Natural killer cell treated with Interleukin-12 subunit alpha and Interleukin-12 subunit beta and Interleukin-15 and Interleukin-18, amount 100 ng/mL, for 72 hours (primary cell): ENCODE data around the gene COL20A1. TPM values are rescaled to one million over a fixed set of nuclear protein-coding genes. Genes with fewer than 3 reads are reported as not detected.
"Not testable (repeated sequence)": the region's sequence is repeated elsewhere in the genome, so short reads cannot be mapped to it uniquely, and the experiment has no call there.

Experiments
- ATAC-seq, 2 donors: fragments of 150-1000 bp; cut with Tn5 transposase in 1 of 2; sonication (Bioruptor Pico), chemical (Tn5 transposase) in 1 of 2; 2 replicates each; pipeline ENCODE4 v1.10.0; 2021
- DNase-seq: peaks from one replicate; pipeline ENCODE4 v3.0.0; 2022; ENCODE audit warnings: low spot score
- H3K27ac Mint-ChIP-seq, 2 donors: 1 replicate in 1 of 2; 2 replicates in 1 of 2; pipeline ENCODE4 v1.8.0; 2022; ENCODE audit warnings: mixed read lengths in 2 of 2, mild to moderate bottlenecking in 1 of 2, moderate library complexity in 1 of 2
- H3K27me3 Mint-ChIP-seq, 2 donors: 1 replicate in 1 of 2; 2 replicates in 1 of 2; pipeline ENCODE4 v1.8.0; 2022; ENCODE audit warnings: mixed read lengths in 2 of 2
- H3K36me3 Mint-ChIP-seq: one replicate; pipeline ENCODE4 v1.8.0; 2022; ENCODE audit warnings: mixed read lengths
- H3K4me1 Mint-ChIP-seq, 2 donors: 1 replicate in 1 of 2; 2 replicates in 1 of 2; pipeline ENCODE4 v1.8.0; 2022; ENCODE audit warnings: low read depth in 2 of 2, mixed read lengths in 2 of 2, mild to moderate bottlenecking in 1 of 2
- H3K4me3 Mint-ChIP-seq: one replicate; pipeline ENCODE4 v1.8.0; 2022; ENCODE audit warnings: mixed read lengths
- H3K9me3 Mint-ChIP-seq: 2 replicates; pipeline ENCODE4 v1.8.0; 2022; ENCODE audit warnings: mixed read lengths
- total RNA-seq, 2 donors: library from RNA; stranded (reverse); gene quantifications; one replicate each; pipeline ENCODE4 v1.2.3, GENCODE V29; 2022

COL20A1 gene
- total RNA-seq, 2 donors from 2014 or later: not detected

- H3K36me3 Mint-ChIP-seq: peaks cover 7% of the 10 kb centered on the region
Measured at GRCh38 chr20:63334356-63334755, 41.4 kb downstream of the COL20A1 start.

DNA sequence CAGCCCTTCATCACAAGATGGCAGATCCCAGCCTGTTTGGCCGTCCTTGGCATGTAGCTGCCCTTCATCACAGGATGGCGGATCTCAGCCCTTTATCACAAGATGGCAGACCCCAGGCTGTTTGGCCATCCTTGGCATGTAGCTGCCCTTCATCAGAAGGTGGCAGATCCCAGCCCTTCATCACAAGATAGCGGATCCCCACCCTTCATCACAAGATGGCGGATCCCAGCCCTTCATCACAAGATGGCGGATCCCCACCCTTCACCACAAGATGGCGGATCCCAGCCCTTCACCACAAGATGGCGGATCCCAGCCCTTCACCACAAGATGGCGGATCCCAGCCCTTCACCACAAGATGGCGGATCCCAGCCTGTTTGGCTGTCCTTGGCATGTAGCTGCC is 42.1 kb downstream of the COL20A1 start:
- not testable (repeated sequence) for H3K36me3 Mint-ChIP-seq, H3K27ac Mint-ChIP-seq, ATAC-seq, H3K4me3 Mint-ChIP-seq, H3K4me1 Mint-ChIP-seq, DNase-seq
- Mint-ChIP-seq H3K9me3 (peaks cover 18% of the 10 kb centered on the region), H3K27me3 (peaks cover 19 to 35% of the 10 kb centered on the region in 2 donors)

More at GRCh38 chr20:63334356-63334755, 41.4 kb downstream of the COL20A1 start:
- no peaks in the 10 kb centered on the region for H3K4me1 Mint-ChIP-seq
- DNase-seq (no peak), ATAC-seq (no peak)
- no peak overlapping the region for H3K27ac Mint-ChIP-seq
- H3K9me3 Mint-ChIP-seq: peaks cover 12% of the 10 kb centered on the region
- H3K4me3 Mint-ChIP-seq: no peak overlapping the region
- peaks cover 19 to 30% of the 10 kb centered on the region in 2 donors for H3K27me3 Mint-ChIP-seq

DNA sequence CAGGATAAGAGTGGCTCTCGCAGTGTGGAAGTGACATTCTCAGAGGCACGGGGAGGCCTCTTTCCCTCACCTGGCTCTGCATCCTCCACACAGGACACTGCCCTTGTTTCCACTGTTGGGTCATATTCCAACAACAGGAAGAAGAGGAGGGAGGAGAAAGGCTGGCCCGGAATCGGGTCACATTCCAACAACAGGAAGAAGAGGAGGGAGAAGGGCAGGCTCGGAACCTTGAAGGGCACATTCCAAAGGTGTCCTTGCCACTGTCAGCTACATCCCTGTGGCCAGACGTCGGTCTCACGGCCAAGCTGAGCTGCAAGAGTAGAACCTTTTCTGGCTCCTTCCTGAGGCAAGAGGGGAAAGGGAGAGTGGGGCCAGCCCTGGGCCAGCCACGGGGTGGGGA is 42.7 kb downstream of the COL20A1 start:
- Mint-ChIP-seq H3K4me3 (no peak overlapping the region), H3K9me3 (peaks cover 21% of the 10 kb centered on the region), H3K27ac (no peak overlapping the region), H3K4me1 (no peaks in the 10 kb centered on the region), H3K36me3 (peaks cover 7% of the 10 kb centered on the region), H3K27me3 (peaks cover 19 to 35% of the 10 kb centered on the region in 2 donors)
- no peak for DNase-seq
- no peak for ATAC-seq

GRCh38 chr20:63336232-63336752 is 43.3 kb downstream of the COL20A1 start:
- peaks cover 21% of the 10 kb centered on the region for H3K9me3 Mint-ChIP-seq
- no peaks in the 10 kb centered on the region for H3K4me1 Mint-ChIP-seq
- H3K36me3 Mint-ChIP-seq: peaks cover 7% of the 10 kb centered on the region
- H3K27me3 Mint-ChIP-seq: peaks cover 20 to 41% of the 10 kb centered on the region in 2 donors
- H3K4me3 Mint-ChIP-seq: no peak overlapping the region
- ATAC-seq (no peak), DNase-seq (no peak)
- H3K27ac Mint-ChIP-seq: no peak overlapping the region

DNA sequence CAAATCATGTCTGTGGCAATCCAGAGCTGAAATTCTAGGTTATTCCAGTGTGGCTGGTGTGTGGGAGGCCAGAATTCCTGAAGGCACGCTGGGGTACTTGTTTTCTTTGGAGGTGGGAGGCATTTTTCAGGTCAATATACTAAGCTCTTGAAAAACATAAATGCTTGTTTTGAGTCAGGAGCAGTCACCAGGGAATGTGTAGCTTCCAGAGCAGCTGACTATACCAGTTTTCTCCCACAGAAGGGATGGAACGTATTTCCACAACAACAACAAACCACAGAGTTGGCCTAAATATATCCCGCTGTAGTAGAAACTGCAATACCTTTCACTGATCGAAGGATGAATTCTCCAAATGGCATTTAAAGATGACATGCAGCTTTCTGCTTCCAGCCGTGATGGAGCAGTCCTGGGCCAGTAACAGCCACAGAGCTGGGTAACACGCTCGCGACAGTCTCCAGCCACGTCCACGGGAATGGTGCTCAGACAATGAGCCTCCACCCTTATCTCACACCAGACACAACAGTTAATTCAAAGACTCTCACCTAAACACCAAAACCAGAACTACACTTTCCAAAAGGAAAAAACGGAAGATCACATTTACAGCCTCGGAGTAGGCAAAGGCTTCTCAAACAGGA is 44.9 kb downstream of the COL20A1 start:
- H3K36me3 Mint-ChIP-seq: no peaks in the 10 kb centered on the region
- no peak overlapping the region for H3K27ac Mint-ChIP-seq
- no peaks in the 10 kb centered on the region for H3K4me1 Mint-ChIP-seq
- DNase-seq (no peak), ATAC-seq (no peak)
- peaks cover 19 to 45% of the 10 kb centered on the region in 2 donors for H3K27me3 Mint-ChIP-seq
- peaks cover 14% of the 10 kb centered on the region for H3K9me3 Mint-ChIP-seq
- no peak overlapping the region for H3K4me3 Mint-ChIP-seq

DNA sequence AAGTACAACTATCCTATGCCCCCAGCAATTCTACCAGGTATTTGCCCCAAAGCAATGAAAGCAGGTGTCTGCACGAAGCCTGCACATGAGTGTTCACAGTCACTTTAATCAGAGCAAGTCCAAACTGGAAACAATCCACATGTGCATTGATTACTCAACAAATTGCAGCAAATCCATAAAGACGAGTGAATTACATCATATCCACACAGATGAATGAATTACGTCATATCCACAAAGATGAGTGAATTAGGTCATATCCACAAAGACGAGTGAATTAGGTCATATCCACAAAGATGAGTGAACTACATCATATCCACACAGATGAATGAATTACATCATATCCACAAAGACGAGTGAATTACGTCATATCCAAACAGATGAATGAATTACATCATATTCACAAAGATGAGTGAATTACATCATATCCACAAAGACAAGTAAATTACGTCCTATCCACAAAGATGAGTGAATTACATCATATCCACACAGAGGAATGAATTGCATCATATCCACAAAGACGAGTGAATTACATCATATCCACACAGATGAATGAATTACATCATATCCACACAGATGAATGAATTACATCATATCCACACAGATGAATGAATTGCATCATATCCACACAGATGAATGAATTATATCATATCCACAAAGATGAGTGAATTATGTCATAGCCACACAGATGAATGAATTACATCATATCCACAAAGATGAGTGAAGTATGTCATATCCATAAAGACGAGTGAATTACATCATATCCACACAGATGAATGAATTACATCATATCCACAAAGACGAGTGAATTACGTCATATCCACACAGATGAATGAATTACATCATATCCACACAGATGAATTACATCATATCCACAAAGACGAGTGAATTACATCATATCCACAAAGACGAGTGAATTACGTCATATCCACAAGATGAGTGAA is 46.4 kb downstream of the COL20A1 start:
- not testable (repeated sequence) for ATAC-seq, H3K4me1 Mint-ChIP-seq
- peak overlapping the region; percentile 43 to 56 for H3K27ac Mint-ChIP-seq

GRCh38 chr20:63340158-63340688 is 47.2 kb downstream of the COL20A1 start:
- Mint-ChIP-seq H3K27ac (peak overlapping the region; percentile 43 to 56), H3K9me3 (peaks cover 14% of the 10 kb centered on the region), H3K27me3 (peaks cover 19 to 45% of the 10 kb centered on the region in 2 donors)
- H3K4me1 Mint-ChIP-seq, H3K4me3 Mint-ChIP-seq, DNase-seq, H3K36me3 Mint-ChIP-seq, ATAC-seq: not testable (repeated sequence)

More for the DNA sequence above, 46.4 kb downstream of the COL20A1 start:
- Mint-ChIP-seq H3K9me3 (peaks cover 14% of the 10 kb centered on the region), H3K27me3 (peaks cover 19 to 45% of the 10 kb centered on the region in 2 donors)
- H3K36me3 Mint-ChIP-seq, H3K4me3 Mint-ChIP-seq, DNase-seq: not testable (repeated sequence)

- ATAC-seq (no peak), DNase-seq (no peak)
- H3K4me1 Mint-ChIP-seq: no peaks in the 10 kb centered on the region
- no peak overlapping the region for H3K4me3 Mint-ChIP-seq
- H3K27me3 Mint-ChIP-seq: peaks cover 8 to 25% of the 10 kb centered on the region in 2 donors
- peaks cover 14% of the 10 kb centered on the region for H3K9me3 Mint-ChIP-seq
- no peaks in the 10 kb centered on the region for H3K36me3 Mint-ChIP-seq
- no peak overlapping the region for H3K27ac Mint-ChIP-seq
Measured at GRCh38 chr20:63342561-63343459, 49.8 kb downstream of the COL20A1 start.

DNA sequence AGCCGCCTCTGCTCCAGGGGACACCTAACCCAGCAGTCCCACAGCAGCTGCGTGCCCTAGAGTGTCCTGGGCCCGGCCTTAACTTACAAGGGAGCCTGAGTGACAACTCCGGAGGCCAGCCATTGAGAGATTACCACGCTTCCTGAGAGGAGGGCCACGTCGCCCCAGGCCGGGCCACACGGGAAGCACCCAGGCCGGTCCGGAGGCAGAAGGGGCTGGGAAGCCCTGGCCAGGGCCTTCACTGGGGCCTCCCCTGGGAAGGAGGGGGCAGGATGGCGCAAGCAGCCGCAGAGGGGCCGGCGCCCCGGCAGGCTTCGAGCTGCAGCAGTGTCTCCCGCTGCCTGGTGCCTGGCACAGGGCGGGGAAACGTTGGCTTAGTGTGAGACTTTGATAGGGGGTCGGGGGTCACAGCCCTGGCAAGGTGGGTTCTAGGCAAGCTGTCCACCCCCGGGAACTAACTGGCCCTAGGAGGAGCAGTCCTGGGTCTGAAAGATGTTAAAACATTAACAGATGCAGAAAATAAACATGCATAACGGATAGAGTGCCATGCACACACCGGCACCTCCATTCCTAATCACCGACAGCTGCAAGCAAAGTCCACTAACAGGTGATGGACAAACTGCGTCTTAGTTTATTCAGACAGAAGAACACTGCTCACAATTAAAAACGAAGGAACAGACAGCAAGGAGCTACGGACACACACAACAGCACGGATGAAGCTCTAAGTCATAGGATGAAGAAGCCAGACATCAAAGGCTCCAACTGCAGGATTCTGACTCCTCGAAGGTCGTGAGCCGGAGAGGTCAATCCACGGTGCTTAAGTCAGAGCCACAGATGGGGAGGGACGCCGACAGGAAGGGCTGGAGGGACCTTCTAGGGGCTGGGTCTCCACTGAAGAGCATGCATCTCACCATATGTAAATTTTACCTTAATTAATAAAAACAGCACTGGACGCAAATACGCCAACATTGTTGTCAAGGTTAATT is 50.8 kb downstream of the COL20A1 start:
- Mint-ChIP-seq H3K9me3 (peaks cover 14% of the 10 kb centered on the region), H3K36me3 (no peaks in the 10 kb centered on the region), H3K4me1 (no peaks in the 10 kb centered on the region), H3K4me3 (no peak overlapping the region), H3K27me3 (peaks cover 3 to 18% of the 10 kb centered on the region in 2 donors), H3K27ac (no peak overlapping the region)
- no peak for DNase-seq
- ATAC-seq: no peak

- H3K4me3 Mint-ChIP-seq: no peak overlapping the region
- H3K4me1 Mint-ChIP-seq: no peaks in the 10 kb centered on the region
- H3K27me3 Mint-ChIP-seq: peaks cover 3 to 10% of the 10 kb centered on the region in 2 donors
- ATAC-seq (no peak), DNase-seq (no peak)
- H3K36me3 Mint-ChIP-seq: no peaks in the 10 kb centered on the region
- H3K9me3 Mint-ChIP-seq: peaks cover 6% of the 10 kb centered on the region
- no peak overlapping the region for H3K27ac Mint-ChIP-seq
Measured at GRCh38 chr20:63344616-63345327, 51.8 kb downstream of the COL20A1 start.

- Mint-ChIP-seq H3K4me3 (no peak overlapping the region), H3K4me1 (no peaks in the 10 kb centered on the region), H3K27me3 (peaks cover 3 to 10% of the 10 kb centered on the region in 2 donors), H3K36me3 (no peaks in the 10 kb centered on the region), H3K27ac (no peak overlapping the region), H3K9me3 (peaks cover 4% of the 10 kb centered on the region)
- ATAC-seq: no peak
- DNase-seq: no peak
Measured at GRCh38 chr20:63345328-63346100, 52.5 kb downstream of the COL20A1 start.
